Umbilical cord (tissue), 2 donors: Measurements from ENCODE around the gene C10orf105. TPM values are rescaled to one million over a fixed set of nuclear protein-coding genes. Genes with fewer than 3 reads are reported as not detected.

Experiments
- DNase-seq: peaks from one replicate; pipeline ENCODE4 v3.0.0-alpha.2; 2015; ENCODE audit warnings: low spot score
- total RNA-seq: library from RNA; depleted of rRNA; stranded (reverse); fragments of >200 nt; gene quantifications from one replicate; pipeline ENCODE4 v1.2.3, GENCODE V29; 2014; ENCODE audit warnings: low replicate concordance; ENCODE audit not compliant: insufficient read depth

C10orf105 gene
- total RNA-seq, 1 donor from 2014 or later, result 0.48 TPM

- DNase-seq, result no peak
Observed at GRCh38 chr10:71737001-71737833, 17.6 kb upstream of the C10orf105 start.

GRCh38 chr10:71736570-71736952 is 17.0 kb upstream of the C10orf105 start:
- no peak for DNase-seq

- DNase-seq, result no peak
Observed at GRCh38 chr10:71735709-71736569, 16.4 kb upstream of the C10orf105 start.

- no peak for DNase-seq
Observed at GRCh38 chr10:71734797-71735196, 15.2 kb upstream of the C10orf105 start.

- no peak for DNase-seq
Observed at GRCh38 chr10:71731791-71732190, 12.2 kb upstream of the C10orf105 start.

GRCh38 chr10:71729161-71729636 is 9.6 kb upstream of the C10orf105 start:
- DNase-seq, result peak; percentile 81

- DNase-seq, result peak; percentile 77
Observed at GRCh38 chr10:71727738-71728737, 8.5 kb upstream of the C10orf105 start.

- DNase-seq, result no peak
Observed at GRCh38 chr10:71727105-71727737, 7.6 kb upstream of the C10orf105 start.

- no peak for DNase-seq
Observed at GRCh38 chr10:71726580-71727104, 7.1 kb upstream of the C10orf105 start.

GRCh38 chr10:71725998-71726579 is 6.5 kb upstream of the C10orf105 start:
- DNase-seq, result no peak

- DNase-seq, result no peak
Observed at GRCh38 chr10:71725249-71725648, 5.7 kb upstream of the C10orf105 start.

- DNase-seq, result no peak
Observed at GRCh38 chr10:71724539-71724938, 5.0 kb upstream of the C10orf105 start.

- DNase-seq, result no peak
Observed at GRCh38 chr10:71723311-71723710, 3.7 kb upstream of the C10orf105 start.

GRCh38 chr10:71722849-71723248 is 3.3 kb upstream of the C10orf105 start:
- DNase-seq, result no peak

- no peak for DNase-seq
Observed at GRCh38 chr10:71721313-71721712, 1.7 kb upstream of the C10orf105 start.

GRCh38 chr10:71720288-71720687 is 710 bp upstream of the C10orf105 start:
- peak; percentile 69 for DNase-seq

- no peak for DNase-seq
Observed at GRCh38 chr10:71719042-71719441, 536 bp downstream of the C10orf105 start.

GRCh38 chr10:71718165-71718698 is 1.3 kb downstream of the C10orf105 start:
- no peak for DNase-seq

GRCh38 chr10:71717551-71717951 is 2.0 kb downstream of the C10orf105 start:
- DNase-seq, result peak; percentile 53

- no peak for DNase-seq
Observed at GRCh38 chr10:71717056-71717455, 2.5 kb downstream of the C10orf105 start.
